Measurements from ENCODE around the gene DNAJC17.

DNA sequence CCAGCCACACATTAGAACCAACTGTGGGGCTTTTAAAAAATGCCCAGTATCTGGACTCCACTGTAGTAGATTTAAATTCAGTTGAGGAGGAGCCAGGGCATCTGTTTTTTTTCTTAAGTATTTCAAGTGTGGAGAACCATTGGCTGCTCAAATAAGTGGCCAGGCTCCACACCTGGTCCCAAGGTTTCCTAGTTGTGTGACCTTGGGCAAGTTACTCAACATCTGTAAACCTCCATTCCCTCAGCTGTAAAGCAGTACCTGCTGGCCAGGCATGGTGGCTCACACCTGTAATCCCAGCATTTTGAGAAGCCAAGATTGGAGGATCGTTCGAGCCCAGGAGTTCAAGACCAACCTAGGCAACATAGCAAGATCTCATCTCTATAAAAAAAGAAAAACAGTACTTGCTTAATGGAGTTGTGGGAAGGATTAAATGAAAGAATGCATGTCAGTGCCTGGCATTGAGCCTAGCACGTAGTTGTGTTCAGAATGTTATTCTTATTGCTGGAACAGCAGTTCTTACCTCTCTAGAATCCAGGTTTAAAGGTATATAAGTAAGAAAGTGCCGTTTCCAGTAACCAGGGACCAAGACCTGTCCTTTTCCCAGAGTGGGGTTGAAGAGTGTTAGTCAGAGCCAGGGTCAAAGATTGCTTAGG is 19.3 kb upstream of the DNAJC17 start:
- TF ChIP-seq, protein P1, sequence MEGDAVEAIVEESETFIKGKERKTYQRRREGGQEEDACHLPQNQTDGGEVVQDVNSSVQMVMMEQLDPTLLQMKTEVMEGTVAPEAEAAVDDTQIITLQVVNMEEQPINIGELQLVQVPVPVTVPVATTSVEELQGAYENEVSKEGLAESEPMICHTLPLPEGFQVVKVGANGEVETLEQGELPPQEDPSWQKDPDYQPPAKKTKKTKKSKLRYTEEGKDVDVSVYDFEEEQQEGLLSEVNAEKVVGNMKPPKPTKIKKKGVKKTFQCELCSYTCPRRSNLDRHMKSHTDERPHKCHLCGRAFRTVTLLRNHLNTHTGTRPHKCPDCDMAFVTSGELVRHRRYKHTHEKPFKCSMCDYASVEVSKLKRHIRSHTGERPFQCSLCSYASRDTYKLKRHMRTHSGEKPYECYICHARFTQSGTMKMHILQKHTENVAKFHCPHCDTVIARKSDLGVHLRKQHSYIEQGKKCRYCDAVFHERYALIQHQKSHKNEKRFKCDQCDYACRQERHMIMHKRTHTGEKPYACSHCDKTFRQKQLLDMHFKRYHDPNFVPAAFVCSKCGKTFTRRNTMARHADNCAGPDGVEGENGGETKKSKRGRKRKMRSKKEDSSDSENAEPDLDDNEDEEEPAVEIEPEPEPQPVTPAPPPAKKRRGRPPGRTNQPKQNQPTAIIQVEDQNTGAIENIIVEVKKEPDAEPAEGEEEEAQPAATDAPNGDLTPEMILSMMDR (IDR thresholded peaks at IDR 0.05), result no peak
- TF ChIP-seq SIN3A (IDR thresholded peaks at IDR 0.05; ENCODE audit: borderline replicate concordance, insufficient read depth, low read depth, low read length), result no peak
